Retina (tissue), 1 donor: Measurements from ENCODE around the gene ACYP1.

Experiments
- DNase-seq: peaks from one replicate; pipeline ENCODE4 v3.0.0-alpha.2; 2016

ACYP1 gene

DNA sequence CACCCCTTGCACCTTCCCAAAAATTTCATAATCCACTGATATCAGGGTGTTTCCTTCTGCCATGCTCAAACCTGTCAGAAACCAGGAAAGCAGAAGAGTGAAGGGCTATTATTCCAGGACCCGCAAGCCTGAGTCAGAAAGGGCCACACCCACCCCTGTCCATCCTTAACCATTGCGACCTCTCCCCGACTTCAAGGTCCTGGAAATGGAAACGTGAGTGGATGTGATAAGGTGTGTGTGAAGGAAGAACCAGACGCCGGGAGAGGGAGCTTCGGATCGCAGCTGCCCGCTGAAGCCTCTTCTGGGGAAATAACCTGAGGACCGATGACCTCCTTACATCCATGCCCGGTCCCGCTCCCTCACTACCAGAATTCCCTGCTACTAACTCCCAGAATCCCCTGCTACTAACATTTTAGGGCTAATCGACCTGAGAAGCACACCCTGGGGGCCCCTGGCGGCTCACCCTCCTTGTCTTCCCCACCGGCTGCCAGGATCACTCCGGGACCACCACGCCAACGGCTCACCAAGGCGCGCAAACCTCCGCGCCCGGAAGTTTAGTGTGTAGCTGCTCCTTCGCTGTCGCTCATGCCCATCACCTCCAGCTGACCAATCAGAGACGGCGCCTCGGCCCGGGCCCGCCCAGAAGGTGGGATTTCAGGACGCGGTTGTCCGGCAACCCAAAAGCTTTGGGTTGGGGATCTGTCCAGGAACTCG, at the start of gene ACYP1:
ACYP1 (minus strand) TSS at position 534 of the 714 bp plus-strand sequence; CDS start at position 63, 471 bp downstream.
- peak; percentile 96 for DNase-seq

DNA sequence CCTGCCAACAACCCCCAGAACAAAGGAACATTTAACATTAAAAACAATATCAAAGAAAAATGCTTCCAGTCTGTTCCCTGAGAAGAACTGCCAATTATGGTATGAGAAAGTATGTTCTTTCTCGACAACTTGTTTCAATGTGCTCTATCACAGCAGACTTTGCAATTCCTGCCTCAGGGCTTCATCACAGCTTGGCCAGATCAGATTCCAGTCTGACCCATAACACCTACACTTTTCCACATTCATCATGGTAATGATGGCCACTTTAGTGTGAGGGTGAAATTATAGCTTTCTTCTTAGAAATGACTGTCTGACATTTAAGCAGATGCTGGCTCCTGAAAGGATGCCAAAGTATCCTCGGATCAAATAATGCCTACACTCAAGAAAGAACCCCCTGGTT, 46.1 kb upstream of the ACYP1 start:
- no peak for DNase-seq

DNA sequence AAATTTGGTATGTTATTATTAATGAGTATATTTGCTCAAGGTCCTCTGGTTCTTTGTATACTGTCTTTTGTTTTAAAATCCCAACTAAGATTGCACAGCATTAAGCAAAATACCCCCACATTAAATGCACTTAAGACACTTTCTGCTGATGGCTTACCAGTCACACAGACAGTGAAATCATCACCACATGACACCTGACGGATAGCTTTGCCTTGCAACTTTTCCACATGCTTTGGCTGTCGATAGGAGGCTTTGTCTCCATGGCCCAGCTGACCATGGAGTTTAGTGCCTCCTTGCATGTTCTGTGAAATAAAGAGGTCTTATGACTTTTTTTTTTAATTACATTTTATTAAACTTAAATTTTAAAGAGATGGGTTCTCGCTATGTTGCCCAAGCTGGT, 43.4 kb upstream of the ACYP1 start:
- DNase-seq, result no peak

DNA sequence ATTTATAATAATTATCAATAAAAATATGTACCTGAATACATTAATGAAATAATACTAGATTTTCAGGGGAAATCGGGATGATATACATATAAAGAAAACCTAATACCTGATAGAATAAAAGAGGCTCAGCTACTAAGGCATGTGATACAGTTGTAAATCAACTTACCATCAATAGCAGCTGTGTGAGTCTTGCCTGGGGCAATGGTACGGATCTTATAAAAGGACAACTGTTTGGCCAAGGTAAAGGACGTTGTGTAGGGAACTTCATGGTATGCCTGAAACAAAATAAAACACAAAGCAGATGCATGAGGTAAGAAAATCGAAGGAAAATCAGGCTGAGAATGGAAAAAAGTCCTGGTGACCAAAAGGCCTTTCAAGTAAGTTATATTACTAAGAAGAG, 37.7 kb upstream of the ACYP1 start:
- DNase-seq, result no peak

DNA sequence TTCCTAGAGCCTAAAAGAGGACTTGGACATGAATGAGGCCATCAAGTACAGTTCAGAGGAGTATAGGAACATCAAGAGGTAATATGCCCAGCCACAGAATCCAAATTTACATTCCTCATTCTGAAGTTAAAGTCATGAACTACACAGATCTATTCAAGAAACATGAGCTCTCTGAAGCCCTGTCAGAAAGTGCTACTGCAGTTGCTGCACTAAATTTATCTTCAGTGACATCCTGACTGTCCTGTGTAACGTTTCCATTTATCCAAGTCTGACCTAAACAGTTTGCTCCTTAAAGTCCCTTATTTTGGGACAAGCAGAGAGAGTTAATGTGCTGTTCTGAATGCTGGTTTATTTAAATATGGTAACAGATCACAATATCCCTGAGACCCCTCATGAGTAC, 34.9 kb upstream of the ACYP1 start:
- no peak for DNase-seq

DNA sequence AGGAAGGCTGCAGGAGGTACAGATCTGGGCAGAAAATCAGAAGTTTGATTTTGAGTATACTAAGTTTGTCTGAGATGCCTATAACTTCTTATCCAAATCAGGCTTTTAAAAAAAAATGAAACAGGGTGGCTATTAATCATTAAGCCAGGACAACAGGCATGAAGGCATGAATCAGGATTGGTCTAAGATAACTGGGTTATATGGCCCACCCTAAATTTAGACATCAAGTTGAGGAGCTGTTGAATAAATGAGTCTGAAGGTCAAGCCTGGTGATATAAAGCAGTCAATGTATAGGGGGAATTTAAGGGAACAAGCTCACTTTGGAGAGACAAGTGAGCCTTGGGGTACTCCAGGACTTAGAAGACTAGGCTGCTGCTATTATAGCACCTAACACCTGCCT, 34.4 kb upstream of the ACYP1 start:
- no peak for DNase-seq

DNA sequence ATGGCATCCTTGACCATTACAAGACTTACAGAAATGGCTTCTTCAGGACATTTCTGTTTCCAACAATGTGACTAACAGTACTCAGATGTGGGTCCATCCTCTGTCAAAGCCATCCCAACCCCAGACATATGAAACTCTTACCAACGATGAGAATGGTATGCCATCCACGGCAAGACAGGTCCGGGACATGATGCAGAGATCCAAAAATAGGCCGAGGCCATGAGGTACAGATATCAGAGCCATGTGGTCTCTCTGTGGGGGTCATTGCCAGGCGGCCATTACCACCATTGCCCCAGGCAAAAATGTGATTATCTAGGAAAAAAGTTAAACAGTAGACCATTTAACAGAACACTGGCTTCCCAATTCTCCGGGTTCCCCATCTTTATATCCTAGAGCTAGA, 33.1 kb upstream of the ACYP1 start:
- DNase-seq, result no peak

DNA sequence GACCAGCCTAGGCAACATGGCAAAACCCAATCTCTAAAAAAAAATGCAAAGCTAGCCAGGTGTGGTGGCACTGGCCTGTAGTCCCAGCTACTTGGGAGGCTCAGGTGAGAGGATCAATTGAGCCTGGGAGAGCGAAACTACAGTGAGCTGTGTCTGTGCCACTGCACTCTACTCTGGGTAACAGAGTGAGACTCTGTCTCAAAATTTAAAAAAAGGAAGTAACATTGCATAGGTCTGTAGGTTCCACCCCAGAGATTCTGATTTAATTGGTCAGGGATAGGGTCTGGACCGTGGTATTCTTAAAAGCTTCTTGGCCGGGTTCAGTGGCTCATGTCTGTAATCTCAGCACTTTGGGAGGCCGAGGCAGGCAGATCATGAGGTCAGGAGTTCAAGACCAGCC, 31.9 kb upstream of the ACYP1 start:
- DNase-seq, result no peak

DNA sequence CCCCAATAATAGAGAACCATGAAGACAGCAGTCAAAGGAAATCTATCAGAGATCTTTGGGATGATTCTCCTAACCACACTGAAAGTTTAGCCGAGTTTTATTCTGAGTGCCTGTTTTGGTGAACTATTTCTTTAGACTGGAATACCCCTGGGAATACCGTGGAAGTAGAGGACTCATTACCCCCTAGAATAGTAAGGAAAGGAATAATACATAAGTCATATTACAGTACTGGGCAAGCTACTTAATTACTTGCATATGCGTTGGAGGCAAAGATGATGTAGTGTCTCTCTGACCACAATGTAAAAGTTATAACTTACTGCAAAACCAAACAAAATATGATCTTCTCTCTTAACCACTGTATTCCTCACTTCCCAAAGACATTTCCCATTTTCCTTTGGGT, 31.1 kb upstream of the ACYP1 start:
- DNase-seq, result no peak

DNA sequence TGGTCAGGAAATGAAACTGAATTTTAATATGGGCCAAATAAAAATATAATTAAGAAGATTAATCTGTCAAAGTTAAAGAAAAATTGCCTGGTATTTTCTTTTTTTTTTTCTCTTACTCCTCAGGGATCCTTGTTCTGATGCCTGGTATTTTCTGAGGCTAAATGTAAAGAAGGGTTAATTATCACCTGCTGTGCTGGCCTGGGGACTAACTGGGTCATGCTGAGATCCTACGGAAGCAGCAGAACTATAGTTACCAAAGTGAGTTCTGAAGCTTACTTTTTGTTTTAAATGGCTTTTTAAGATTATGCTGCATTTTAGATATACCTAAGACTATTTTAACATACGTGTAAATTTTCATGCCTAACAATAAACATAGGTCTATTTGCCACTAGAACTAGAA, 28.9 kb upstream of the ACYP1 start:
- DNase-seq, result no peak

DNA sequence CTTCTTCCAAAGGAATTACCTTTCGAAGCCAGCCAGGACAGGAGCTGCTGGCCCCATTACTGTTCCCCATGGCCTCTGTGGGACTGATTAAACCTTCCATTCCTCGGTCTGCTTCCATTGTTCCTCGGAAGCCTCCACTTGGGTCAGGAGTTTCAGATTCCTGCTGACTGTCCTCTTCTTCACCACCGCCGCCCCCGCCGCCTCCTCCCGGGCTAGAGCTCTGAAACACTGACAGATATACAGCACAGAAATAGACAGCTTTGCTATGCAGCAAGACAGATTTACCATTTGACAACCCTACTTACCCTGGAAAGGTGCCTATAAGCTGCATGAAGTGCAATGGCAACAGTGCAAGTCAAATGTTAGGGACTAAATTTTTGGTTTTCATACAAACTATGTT, 27.4 kb upstream of the ACYP1 start:
- no peak for DNase-seq

DNA sequence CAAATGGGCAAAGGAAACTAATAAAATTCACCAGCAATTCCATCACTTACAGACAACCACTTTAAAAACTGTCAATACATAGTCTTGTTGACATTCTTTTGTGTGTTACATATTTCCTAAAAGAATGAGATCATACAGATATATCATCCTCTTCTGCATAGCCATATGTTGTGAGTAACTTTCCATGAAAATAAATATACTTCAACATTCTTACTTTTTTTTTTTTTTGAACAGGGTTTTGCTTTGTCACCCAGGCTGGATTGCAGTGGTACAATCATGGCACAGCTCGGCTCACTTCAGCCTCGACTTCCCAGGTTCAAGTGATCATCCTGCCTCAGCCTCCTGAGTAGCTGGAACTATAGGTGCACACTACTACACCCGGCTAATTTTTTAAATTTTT, 26.5 kb upstream of the ACYP1 start:
- DNase-seq, result no peak

DNA sequence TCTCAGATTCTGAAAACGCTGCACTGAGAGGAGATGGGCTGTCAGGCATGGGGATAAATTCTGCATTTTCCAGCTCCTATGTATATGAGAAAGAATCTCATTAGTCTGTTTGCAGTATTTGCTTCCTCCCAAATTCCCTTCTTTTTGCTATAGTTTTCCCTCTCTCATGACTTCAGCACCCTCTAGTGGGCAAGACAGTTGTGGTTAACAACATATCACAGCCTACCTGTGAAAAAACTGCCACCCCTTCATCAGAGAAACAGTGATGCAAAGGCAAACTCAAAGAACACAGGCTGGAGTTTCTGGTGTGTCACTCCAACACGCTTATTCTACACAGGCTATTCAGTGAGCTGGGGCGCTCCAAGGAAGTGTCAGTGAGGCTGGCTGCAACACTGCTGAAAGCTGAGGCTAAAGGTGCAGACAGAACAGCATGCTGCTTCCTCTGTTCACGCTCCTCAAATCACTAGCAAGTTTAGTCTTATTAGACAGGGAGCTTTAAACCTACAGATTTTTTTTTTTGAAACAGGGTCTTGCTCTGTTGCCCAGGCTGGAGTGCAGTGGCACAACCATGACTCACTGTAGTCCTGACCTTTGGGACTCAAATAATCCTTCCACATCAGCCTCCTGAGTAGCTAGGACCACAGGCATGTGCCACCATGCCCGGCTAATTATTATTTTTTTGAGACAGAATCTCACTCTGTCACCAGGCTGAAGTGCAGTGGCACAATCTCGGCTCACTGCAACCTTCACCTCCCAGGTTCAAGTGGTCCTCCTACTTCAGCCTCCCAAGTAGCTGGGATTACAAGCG, 24.9 kb upstream of the ACYP1 start:
- DNase-seq, result peak; percentile 57

DNA sequence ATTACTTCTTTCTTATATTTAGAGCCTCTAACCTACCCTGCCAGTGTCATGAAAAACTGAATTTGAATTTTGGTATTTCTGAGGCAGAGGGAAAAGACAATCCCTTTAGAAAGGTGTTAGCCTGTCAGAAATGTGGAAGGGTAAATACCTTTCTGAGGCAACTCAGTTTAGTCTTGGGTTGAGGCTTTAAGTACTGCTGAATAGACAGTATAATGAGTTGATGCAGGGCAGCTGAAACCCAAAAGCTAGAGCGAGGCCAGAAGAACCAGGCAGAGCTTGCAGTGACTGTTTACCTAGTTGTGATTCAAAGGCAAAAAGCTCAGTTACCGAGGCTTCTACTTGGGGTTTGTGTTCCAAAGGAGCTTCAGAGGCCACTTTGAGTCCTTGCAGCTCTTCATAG, 24.3 kb upstream of the ACYP1 start:
- DNase-seq, result no peak

DNA sequence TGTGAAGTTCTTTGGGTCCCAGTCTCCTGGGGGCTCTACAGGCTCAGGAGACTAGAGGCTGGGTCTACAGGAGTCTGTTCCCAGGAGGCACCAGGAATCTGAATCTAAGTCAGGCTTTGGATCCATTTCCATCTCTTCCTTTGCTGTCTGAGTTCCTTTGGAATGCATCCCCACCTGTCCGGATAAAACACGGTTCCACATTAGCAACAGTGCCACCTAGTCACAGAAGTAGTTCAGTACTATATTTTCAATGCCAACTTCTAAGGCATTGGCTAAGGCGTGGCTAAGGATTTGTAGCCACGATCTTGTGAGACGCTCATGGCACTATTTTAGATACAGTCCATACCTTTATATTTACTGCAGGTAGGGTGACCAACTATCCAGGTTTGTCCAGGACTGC, 20.7 kb upstream of the ACYP1 start:
- DNase-seq, result no peak

DNA sequence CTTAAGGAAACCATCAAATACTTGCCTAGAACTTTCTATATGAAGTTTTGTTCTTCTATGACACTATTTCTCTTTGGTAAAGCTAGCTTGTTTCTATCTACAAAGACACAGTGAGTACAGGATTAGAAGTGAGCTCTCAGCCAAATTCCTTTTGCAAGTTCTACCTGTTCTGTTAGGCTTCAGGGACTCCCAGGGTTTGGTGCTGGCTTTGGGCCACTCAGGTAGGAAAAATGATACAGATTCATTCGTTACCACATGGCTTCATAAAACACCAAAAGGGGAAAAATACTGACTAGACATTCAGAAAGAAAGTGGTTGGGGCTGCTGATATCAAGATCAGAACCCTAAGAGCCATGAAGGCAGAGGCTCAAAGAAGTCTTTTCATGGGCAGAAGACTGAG, 19.4 kb upstream of the ACYP1 start:
- no peak for DNase-seq

DNA sequence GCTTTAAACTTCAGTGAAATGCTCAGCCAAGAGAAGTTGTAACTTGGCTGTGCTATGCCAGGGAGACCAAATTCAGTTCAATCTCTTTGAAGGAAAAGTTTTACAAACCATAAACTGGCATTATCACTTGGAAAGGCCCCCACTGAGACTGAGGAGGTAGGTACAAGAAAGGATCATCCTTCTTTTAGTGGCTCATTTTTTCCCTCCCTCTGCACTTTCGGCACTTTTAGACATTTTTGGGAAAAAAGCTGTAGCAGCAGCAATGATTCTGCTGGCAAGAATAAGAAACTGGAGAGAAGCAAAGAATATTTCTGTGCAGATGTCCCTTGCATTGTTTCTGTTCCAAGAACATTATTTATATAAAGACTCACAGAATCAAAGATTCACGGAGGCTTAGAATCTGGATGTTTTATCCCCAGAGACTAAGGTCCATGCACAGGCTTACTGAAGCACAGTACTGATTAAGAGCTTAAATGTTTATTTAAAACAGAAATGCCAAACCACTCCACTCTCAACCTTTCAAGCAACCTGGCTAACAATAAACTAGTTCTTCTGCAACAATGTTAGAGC, 17.9 kb upstream of the ACYP1 start:
- no peak for DNase-seq

DNA sequence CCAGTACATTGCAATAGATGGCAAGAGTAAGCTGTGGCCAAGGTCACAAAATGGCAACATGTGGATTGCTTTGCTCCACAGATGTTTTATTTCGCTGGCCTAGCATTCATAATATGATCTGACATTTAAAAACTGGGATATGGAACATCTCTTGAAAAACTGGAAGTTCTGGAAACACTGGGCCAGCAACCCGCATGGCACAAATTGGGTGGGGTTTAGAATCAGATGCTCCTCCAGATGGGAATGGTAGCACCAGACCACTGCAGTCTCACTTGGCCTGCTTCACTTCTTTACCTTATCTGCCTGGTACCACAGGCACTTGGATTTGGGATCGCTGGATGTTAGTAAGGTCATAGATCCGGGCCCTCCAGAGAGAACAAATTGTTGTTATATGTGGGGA, 15.7 kb upstream of the ACYP1 start:
- DNase-seq, result no peak

DNA sequence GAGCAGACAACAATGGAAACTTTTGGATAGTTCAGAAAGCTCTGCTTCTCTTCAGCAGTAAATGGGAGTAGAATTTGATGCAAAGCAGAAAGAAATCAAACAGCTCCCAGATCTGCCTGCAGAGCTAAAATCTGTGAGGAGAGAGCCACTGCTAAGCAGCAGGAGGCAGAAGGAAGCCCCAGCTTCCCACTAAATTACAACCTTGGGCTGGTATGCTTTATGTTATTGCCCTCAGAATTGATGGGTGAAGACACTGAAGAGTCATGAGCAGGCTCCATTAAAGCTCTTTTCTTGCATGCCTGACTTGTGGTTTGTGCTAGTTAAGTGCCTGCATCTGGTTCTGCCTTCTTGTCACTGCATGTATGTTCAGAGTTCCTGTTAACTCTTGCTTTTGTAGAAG, 14.0 kb upstream of the ACYP1 start:
- DNase-seq, result no peak

DNA sequence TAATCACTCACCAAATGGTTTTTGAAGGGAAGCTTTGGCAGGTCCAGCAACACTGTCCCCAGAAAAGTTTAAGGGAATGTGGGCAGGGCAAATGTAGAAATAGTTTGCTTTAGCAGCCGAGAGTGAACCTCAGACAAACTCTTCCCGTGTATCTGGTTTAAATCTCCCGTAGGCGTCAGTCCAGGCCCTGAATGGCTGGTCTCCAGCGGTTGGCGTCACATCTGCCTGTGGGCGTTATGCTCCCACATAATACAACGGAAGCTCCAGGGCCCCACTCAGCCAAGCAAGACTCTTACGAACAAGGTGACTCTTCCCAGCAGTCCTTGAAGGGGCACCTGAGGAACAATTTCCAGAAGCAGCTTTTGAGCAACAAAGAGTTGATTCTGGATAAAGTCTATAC, 6.6 kb upstream of the ACYP1 start:
- DNase-seq, result no peak

DNA sequence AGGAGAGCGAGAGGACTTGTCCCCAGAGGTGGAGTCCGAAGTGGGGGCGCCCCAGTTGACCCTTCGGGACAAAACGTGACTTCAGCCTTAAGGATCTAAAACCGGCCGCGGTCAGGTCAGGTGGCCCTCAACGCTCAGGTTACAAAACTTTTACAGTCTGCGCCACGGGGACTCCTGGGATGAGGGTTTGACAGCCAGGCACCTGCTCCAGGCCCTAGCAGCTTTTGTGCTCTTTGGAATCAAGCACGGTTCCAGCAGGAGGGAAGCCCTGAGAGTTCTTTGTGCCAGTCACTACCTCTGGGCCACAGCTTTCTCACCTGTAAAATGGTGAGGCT, 6.0 kb upstream of the ACYP1 start:
- DNase-seq, result no peak

DNA sequence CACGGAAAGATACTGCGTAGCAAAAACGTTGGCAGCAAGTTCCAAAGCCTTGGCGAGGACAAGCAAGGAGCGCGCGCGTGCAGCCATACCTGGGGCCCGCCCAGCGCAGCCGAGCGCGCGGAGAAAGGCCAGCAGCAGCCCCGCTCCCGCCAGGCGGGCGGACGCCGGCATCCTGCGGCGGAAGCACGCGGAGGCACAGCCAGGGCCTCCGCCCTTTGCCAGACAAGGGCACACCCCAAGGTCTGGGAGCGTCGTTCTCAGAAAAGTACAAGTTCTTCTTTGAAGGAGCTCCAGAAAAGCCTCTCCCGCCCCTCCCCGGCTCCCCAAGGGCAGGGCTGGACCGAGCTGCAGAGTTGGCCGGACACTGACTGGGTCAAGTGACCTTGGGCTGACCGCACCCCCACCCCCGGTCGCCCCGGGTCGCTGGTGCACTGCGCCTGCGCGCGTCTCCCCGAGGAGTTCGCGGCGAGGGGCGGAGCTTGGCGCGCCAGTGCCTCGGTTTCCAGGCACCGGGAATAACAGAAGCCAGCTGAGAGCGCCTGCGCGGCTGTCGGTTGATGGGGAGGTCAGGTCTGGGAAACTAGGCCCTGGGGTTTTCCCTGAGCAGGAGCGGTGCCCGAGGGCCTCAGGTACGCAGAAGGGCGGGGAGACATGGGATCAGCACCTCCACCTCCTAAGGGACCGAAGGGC, 5.4 kb upstream of the ACYP1 start, which contains the start of gene ZC2HC1C:
ZC2HC1C (plus strand) TSS at position 521 of the 690 bp plus-strand sequence. CDS start 933 bp downstream, outside the sequence.
- DNase-seq, result peak; percentile 96

DNA sequence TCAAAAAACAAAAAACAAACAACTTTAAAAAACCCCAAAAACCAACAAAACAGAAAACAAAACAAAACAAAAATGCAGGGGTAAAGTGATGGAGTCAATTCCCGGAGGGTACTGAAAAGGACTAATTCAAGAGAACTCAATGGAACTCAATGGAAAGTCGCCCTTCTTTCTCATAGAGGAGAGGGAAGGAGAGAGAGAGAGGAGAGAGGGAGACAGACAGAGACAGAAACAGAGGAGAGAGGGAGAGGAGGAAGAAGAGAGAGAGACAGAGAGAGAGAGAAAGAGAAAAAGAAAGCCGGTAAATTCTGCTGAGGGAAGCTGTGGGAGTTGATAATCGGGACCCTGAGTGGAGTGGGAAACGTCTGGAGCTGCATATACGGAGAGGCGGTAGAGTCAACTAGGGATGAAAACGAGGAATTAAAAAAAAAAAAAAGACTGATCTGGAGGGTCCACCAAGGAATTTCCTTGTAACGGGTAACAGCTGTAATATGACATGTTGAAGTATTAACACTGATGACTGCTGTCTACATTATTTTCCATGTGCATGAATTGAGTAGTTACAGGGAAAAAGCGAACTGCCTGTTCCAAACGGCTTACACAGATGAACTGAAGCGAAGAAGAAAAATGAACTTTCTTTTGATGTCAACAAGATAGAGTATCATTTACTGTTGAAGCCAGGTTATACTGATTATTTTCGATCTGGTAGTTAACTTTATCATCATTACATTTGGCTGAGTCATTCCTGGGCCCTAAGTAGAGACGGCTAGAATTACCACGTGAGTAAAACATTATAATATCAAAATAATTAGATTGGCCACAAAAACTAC, 4.7 kb upstream of the ACYP1 start:
- DNase-seq, result peak; percentile 34
